OCI-LY7 (cell line): Measurements from ENCODE around the gene SCIMP. TPM values are rescaled to one million over a fixed set of nuclear protein-coding genes. Genes with fewer than 3 reads are reported as not detected.
A peak's percentile ranks its signal among the peaks of the same experiment; 100 is the strongest.

Experiments used
- BruUV-seq: library from RNA; stranded (reverse); fragments of 400-500 nt; replicated peaks from 2 replicates; lab custom pipeline; 2021; lab: Mats Ljungman, UMichigan
- CTCF ChIA-PET: fragments of 300-600 bp; sonication (Branson Sonifier 250); formaldehyde crosslinking; loops from one replicate; lab custom pipeline; 2022; ENCODE audit warnings: antibody characterized with exemption; ENCODE audit not compliant: unreplicated experiment; lab: Charles Lee
- POLR2A ChIA-PET: fragments of 300-600 bp; sonication (Branson Sonifier 250); formaldehyde crosslinking; loops from one replicate; lab custom pipeline; 2022; ENCODE audit warnings: antibody characterized with exemption; lab: Charles Lee
- DNase-seq: peaks from one replicate; pipeline ENCODE4 v3.0.0-alpha.2; 2015; ENCODE audit warnings: low spot score
- H2AFZ ChIP-seq: fragments of 200-600 bp; sonication (generic), shearing (Covaris generic); 2 replicates; pipeline ENCODE4 v1.6.1; 2014; ENCODE audit warnings: mild to moderate bottlenecking, antibody characterized with exemption, low read length, moderate library complexity
- H3K27ac ChIP-seq: fragments of 200-600 bp; sonication (generic); 2 replicates; pipeline ENCODE4 v1.5.1; 2014; ENCODE audit warnings: mixed run types, low read depth, mild to moderate bottlenecking, moderate library complexity, low read length, inconsistent platforms; ENCODE audit not compliant: poor library complexity, severe bottlenecking
- H3K36me3 ChIP-seq: fragments of 200-600 bp; sonication (generic); 2 replicates; pipeline ENCODE4 v1.6.1; 2014; ENCODE audit warnings: mild to moderate bottlenecking, antibody characterized with exemption, low read length, moderate library complexity, mixed read lengths; ENCODE audit not compliant: insufficient read depth
- H3K4me1 ChIP-seq: fragments of 200-600 bp; sonication (generic); 2 replicates; pipeline ENCODE4 v1.5.1; 2014; ENCODE audit warnings: mild to moderate bottlenecking, low read length; ENCODE audit not compliant: insufficient read depth, poor library complexity, severe bottlenecking
- H3K4me2 ChIP-seq: fragments of 200-600 bp; sonication (generic); 2 replicates; pipeline ENCODE4 v1.6.1; 2014; ENCODE audit warnings: mild to moderate bottlenecking, low read length
- H3K4me3 ChIP-seq: fragments of 200-600 bp; sonication (generic); 2 replicates; pipeline ENCODE4 v1.5.1; 2014; ENCODE audit warnings: mild to moderate bottlenecking, low read depth, low read length; ENCODE audit not compliant: poor library complexity, severe bottlenecking
- H3K79me2 ChIP-seq: fragments of 200-600 bp; sonication (generic); 2 replicates; pipeline ENCODE4 v1.6.1; 2016; ENCODE audit warnings: low read depth, mild to moderate bottlenecking, low read length, moderate library complexity, mixed read lengths; ENCODE audit not compliant: insufficient read depth
- H3K9me2 ChIP-seq: fragments of 200-600 bp; sonication (generic); 2 replicates; pipeline ENCODE4 v1.6.1; 2016; ENCODE audit warnings: mild to moderate bottlenecking, low read length, mixed read lengths; ENCODE audit not compliant: insufficient read depth
- H3K9me3 ChIP-seq: fragments of 200-600 bp; sonication (generic); 2 replicates; pipeline ENCODE4 v1.6.1; 2014; ENCODE audit warnings: mild to moderate bottlenecking, mixed run types, low read length, mixed read lengths
- H4K20me1 ChIP-seq: fragments of 200-600 bp; sonication (generic); 2 replicates; pipeline ENCODE4 v1.6.1; 2014; ENCODE audit warnings: mild to moderate bottlenecking, antibody characterized with exemption, low read length, moderate library complexity, mixed read lengths; ENCODE audit not compliant: insufficient read depth
- CTCF ChIP-seq: fragments of 200-600 bp; sonication (generic); conservative IDR thresholded peaks from 2 replicates; pipeline ENCODE4 v1.5.1; 2014; ENCODE audit warnings: mild to moderate bottlenecking, antibody characterized with exemption, low read length, moderate library complexity, mixed read lengths
- EZH2phosphoT487 ChIP-seq: fragments of 200-600 bp; sonication (generic); IDR thresholded peaks from 2 replicates; pipeline ENCODE4 v1.6.1; 2018; ENCODE audit warnings: low read depth, borderline replicate concordance, mild to moderate bottlenecking, mixed run types, antibody characterized with exemption, low read length, moderate library complexity, mixed read lengths
- intact Hi-C: fragments of 100-400 bp; cut with micrococcal nuclease; formaldehyde crosslinking; loops from one replicate; pipeline ENCODE4 v1.10.0; 2022; ENCODE audit not compliant: unreplicated experiment
- total RNA-seq, 2 experiments: library from RNA; depleted of rRNA in 1 of 2; stranded (reverse); fragments of >200 nt in 1 of 2; shearing (Covaris generic) in 1 of 2; gene quantifications; 2 replicates each; pipeline ENCODE4 v1.2.3, GENCODE V29; 2014 to 2022

Gene SCIMP
- total RNA-seq, 2 experiments from 2014 or later, result 0.27 to 0.88 TPM

DNA sequence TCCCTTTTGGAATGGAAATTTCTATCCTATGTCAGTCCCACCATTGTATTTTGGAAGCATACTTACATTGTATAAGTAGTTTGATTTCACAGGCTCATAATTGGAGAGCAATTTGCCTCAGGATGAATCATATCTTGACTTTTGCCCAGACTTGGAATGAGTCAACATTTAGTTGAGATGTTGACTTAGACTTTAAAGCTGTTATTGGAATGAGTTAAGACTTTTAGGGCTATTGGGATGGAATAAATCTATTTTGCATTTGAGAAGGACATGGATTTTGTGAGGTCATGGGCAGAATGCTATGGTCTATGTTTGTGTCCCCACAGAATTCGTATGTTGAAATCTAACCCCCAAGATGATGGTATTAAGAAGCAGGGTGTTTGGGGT is 30.8 kb downstream of the SCIMP start:
- ChIA-PET POLR2A (no interaction called here), CTCF (interaction anchor here (0.6 kb wide), 1 partner anchor 36 kb away, joined by 3 read pairs; no protein-coding TSS in a partner anchor)
- H3K27ac ChIP-seq, result no peak overlapping the region
- H3K4me2 ChIP-seq, result no peak overlapping the region
- no peaks in the 10 kb centered on the region for H3K9me3 ChIP-seq
- no peak overlapping the region for H3K4me3 ChIP-seq
- H4K20me1 ChIP-seq, result no peaks in the 10 kb centered on the region
- H3K9me2 ChIP-seq, result no peaks in the 10 kb centered on the region
- no peak for DNase-seq
- peaks cover 16% of the 10 kb centered on the region for H3K4me1 ChIP-seq
- H2AFZ ChIP-seq, result no peak overlapping the region
- no TSS peak for BruUV-seq
- H3K36me3 ChIP-seq, result no peaks in the 10 kb centered on the region
- intact Hi-C loops, result no loop called here
- TF ChIP-seq EZH2phosphoT487, result no peak
- no peak for TF ChIP-seq CTCF
- no peaks in the 10 kb centered on the region for H3K79me2 ChIP-seq

DNA sequence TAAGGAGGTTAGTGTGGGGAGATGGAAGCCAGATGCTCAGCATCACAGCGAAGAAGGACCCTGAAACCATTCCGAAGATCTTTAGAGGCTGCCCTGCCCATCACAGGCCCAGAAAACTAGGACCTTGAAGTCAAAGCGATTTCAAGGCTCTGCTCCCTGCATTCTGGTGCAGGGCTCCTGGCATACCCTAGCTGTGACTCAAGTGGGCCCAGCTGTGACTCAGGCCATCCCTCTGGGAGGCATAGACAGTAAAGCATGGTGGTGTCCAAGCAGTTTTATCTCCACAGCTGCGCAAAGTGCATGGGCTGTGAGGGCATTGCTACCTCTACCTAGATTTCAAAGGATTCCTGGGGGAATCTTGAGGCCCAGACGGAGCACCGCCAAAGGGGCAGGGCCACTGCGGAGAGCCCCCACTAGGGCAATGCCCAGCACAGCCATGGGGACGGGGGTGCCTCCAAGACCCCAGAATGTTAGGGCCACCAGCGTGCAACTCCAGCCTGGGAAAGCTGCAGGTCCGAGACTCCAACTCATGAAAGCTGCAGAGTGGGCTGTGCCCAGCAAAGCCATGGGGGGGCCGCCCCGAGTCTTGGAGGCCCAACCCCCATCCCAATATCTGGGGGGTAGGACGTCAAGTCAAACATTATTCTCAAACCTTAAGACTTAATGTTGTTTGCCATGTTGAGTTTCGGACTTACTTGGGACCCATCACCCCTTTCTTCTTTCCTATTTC is 31.3 kb downstream of the SCIMP start:
- BruUV-seq, result no TSS peak
- H3K4me1 ChIP-seq, result peaks cover 22% of the 10 kb centered on the region
- POLR2A ChIA-PET, result interaction anchor here (1.1 kb wide), 1 partner anchor 34 kb away, joined by 4 read pairs; no protein-coding TSS in a partner anchor
- no peak overlapping the region for H2AFZ ChIP-seq
- H3K79me2 ChIP-seq, result no peaks in the 10 kb centered on the region
- H3K9me3 ChIP-seq, result no peaks in the 10 kb centered on the region
- no peak for TF ChIP-seq CTCF
- TF ChIP-seq EZH2phosphoT487, result no peak
- no peak overlapping the region for H3K27ac ChIP-seq
- H4K20me1 ChIP-seq, result no peaks in the 10 kb centered on the region
- no peaks in the 10 kb centered on the region for H3K9me2 ChIP-seq
- intact Hi-C loops, result no loop called here
- no peaks in the 10 kb centered on the region for H3K36me3 ChIP-seq
- no peak overlapping the region for H3K4me3 ChIP-seq
- no peak for DNase-seq
- CTCF ChIA-PET, result no interaction called here
- H3K4me2 ChIP-seq, result no peak overlapping the region

DNA sequence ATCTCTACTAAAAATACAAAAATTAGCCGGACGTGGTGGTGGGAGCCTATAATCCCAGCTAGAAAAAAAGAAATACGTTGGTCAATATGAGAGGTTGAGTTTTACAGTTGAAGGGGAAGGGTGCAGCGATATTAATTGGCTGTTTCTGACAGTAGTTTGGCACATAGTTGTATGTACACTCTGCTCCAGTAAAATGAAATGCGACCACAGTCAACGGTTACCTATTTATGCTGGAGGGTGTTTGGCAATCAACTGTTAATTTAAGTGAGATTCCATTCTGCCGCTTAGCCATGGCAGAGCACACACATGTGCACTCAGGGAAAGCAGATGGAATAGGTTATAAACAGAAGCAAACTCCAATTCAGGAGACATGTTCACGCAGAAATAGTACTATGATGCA is 33.6 kb downstream of the SCIMP start:
- POLR2A ChIA-PET, result interaction anchor here (1.0 to 1.7 kb wide), 4 partner anchors 10 to 36 kb away, joined by 3 to 8 read pairs (median 4); no protein-coding TSS in a partner anchor

More for the DNA sequence above, 33.6 kb downstream of the SCIMP start:
- Histone ChIP-seq H3K9me3 (no peaks in the 10 kb centered on the region), H2AFZ (peak overlapping the region; percentile 14; the same call in 1 of the 2 replicates), H3K36me3 (no peaks in the 10 kb centered on the region), H3K79me2 (no peaks in the 10 kb centered on the region), H3K4me1 (peaks cover 39% of the 10 kb centered on the region), H3K4me3 (no peak overlapping the region), H3K4me2 (no peak overlapping the region), H3K9me2 (no peaks in the 10 kb centered on the region), H4K20me1 (no peaks in the 10 kb centered on the region), H3K27ac (no peak overlapping the region)
- CTCF ChIA-PET, result interaction anchor here (1.3 kb wide), 1 partner anchor 12 kb away, joined by 3 read pairs; no protein-coding TSS in a partner anchor
- TF ChIP-seq EZH2phosphoT487 (no peak), CTCF (no peak)
- intact Hi-C loops, result no loop called here
- no peak for DNase-seq
- BruUV-seq, result no TSS peak
